Measurements from ENCODE around the gene C1QTNF5. TPM values are rescaled to one million over a fixed set of nuclear protein-coding genes. Genes with fewer than 3 reads are reported as not detected.

Gene C1QTNF5
- total and polyA plus RNA-seq, 11 donors = 12.9 to 47.1 (median 20.0) TPM

GRCh38 chr11:119317592-119318239 is 23.0 kb downstream of the C1QTNF5 start:
- TF ChIP-seq POLR2A (IDR thresholded peaks at IDR 0.05) = peak in 1 of 2 donors; percentile 47
- TF ChIP-seq, protein P1, sequence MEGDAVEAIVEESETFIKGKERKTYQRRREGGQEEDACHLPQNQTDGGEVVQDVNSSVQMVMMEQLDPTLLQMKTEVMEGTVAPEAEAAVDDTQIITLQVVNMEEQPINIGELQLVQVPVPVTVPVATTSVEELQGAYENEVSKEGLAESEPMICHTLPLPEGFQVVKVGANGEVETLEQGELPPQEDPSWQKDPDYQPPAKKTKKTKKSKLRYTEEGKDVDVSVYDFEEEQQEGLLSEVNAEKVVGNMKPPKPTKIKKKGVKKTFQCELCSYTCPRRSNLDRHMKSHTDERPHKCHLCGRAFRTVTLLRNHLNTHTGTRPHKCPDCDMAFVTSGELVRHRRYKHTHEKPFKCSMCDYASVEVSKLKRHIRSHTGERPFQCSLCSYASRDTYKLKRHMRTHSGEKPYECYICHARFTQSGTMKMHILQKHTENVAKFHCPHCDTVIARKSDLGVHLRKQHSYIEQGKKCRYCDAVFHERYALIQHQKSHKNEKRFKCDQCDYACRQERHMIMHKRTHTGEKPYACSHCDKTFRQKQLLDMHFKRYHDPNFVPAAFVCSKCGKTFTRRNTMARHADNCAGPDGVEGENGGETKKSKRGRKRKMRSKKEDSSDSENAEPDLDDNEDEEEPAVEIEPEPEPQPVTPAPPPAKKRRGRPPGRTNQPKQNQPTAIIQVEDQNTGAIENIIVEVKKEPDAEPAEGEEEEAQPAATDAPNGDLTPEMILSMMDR (IDR thresholded peaks at IDR 0.05) = no peak
- Histone ChIP-seq H3K4me3 (peak overlapping the region in 11 of 12 donors; percentile 32 to 86 (median 76)), H3K27me3 (peaks cover 0 to 44% (median 0%) of the 10 kb centered on the region in 9 donors), H3K27ac (peak overlapping the region; percentile 85 to 99 (median 92)), H3K4me1 (peaks cover 0 to 79% (median 58%) of the 10 kb centered on the region in 12 donors), H3K36me3 (peaks cover 0 to 23% (median 4%) of the 10 kb centered on the region in 9 donors), H3K9me3 (no peaks in the 10 kb centered on the region)
- WGBS, 4 donors = 38 to 86% (median 48%) methylated on average over 6 to 14 of the region's 14 CpGs
- no peak for ATAC-seq
- intact Hi-C loops (cut with DNase I) = loop anchor here in 3 of 10 donors (5.0 to 10.0 kb wide), 3 partner anchors 170 to 215 kb away; partner anchors contain the start of genes ABCG4 (in 1 of the 3) and DPAGT1 (in 1 of the 3)
- no peak for DNase-seq

DNA sequence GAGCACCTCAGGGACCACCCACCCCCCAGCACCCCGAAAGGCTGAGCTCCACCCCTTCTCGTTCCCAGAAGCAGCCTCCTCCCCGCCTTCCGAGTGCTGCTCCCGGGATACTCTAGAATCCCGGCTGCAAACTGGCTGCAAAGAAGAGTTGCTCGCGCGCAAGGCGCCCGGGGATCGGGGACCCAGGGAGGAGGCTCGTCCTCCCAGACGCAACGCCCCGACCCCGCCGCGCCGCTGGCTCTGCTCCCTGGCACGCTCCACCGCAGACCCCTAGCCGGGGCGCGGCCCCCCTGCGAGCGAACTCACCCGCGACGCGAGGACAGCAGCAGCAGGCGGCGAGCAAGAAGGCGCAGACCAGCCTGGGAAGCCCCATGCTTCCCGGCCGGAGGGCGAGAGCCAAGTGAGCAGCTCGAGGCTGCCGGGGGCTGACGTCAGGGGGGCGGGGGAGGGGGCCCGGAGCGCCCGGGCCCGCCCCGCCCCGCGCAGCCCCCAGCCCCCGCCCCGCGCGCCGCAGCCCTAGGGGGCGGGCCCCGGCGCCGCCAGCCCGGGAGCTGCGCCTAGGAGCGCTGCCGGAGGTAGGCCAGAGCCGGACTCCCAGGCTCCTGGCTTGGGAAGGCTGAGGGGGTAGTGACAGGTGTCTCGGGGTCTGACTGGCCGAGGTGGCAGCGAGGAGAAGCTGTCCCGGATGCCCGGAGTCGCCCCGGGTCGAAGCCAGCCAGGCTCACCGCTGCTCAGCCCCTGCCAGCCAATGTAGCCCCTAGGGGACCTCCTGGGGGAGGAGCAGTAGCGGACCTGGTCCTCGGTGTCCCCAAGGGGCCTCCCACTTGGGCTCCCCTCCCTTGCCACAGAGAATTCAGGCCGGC is 23.7 kb downstream of the C1QTNF5 start, which contains the start of gene MCAM:
Gene MCAM, minus strand, starts transcription at position 402 of the 863 bp plus-strand sequence. Its CDS starts 29 bp downstream, at position 373.
- Histone ChIP-seq H3K27ac (peak within 1 kb of the TSS; percentile 85 to 99 (median 93)), H3K4me1 (peaks cover 0 to 72% (median 52%) of the 10 kb centered on the region in 12 donors), H3K9me3 (no peaks in the 10 kb centered on the region), H3K27me3 (peaks cover 0 to 44% (median 0%) of the 10 kb centered on the region in 9 donors), H3K36me3 (peaks cover 0 to 31% (median 12%) of the 10 kb centered on the region in 9 donors), H3K4me3 (peak within 1 kb of the TSS; percentile 25 to 86 (median 75))
- intact Hi-C loops (cut with DNase I) = loop anchor here in 3 of 10 donors (5.0 to 10.0 kb wide), 3 partner anchors 170 to 215 kb away; partner anchors contain the start of genes ABCG4 (in 1 of the 3) and DPAGT1 (in 1 of the 3)
- TF ChIP-seq, protein P1 (IDR thresholded peaks at IDR 0.05) = no peak
- peak in 1 of 2 donors; percentile 23 for TF ChIP-seq POLR2A (IDR thresholded peaks at IDR 0.05)
- peak in 3 of 4 donors; percentile 5 to 40 (median 39) for ATAC-seq
- DNase-seq = peak; percentile 63 to 68 (median 66)
- 1 to 3% (median 1%) methylated on average over 14 to 74 of the region's 74 CpGs for WGBS, 4 donors

DNA sequence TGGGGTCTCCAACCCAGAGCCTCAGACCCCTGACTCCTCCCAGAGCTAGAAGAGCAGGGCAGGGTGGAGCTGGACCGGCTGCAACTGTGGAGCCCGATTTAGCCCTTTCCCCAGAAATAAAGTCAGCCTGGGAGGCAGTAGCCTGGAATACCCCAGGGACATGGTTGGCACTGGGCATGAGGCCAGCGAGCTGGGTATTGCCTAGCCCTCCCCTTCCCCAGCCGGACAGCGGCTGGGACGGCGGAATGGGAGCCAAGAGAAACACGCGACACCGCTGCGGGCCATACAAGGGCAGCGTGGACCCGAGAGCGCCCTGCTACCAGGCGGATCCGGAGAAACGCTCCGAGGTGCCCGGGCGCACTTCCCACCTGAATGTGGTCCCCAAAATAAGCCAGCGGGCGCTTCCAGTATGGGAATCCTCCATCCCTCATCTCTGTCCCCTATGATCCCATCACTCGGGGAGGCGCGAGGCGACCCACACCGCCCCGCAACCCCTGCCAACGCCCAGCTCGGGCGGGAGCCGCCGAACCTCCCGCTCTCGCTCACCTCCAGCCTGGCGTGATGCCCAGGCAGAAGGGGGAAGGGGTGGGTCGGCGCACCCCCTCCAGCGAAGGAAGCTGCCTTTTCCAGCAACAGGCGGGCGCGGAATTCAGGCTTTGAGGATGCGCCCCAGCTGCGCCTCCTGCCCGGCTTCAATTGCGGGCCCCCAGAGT is 24.5 kb downstream of the C1QTNF5 start:
- ATAC-seq = peak; percentile 23 to 44 (median 27)
- TF ChIP-seq, protein P1 (IDR thresholded peaks at IDR 0.05) = no peak
- no peak for TF ChIP-seq POLR2A (IDR thresholded peaks at IDR 0.05)
- intact Hi-C loops (cut with DNase I) = loop anchor here in 3 of 10 donors (5.0 to 10.0 kb wide), 3 partner anchors 169 to 214 kb away; partner anchors contain the start of genes ABCG4 (in 1 of the 3) and DPAGT1 (in 1 of the 3)
- WGBS, 4 donors = 0 to 2% (median 1%) methylated on average over 20 to 46 of the region's 46 CpGs
- H3K9me3 ChIP-seq = no peaks in the 10 kb centered on the region
- peaks cover 0 to 41% (median 0%) of the 10 kb centered on the region in 9 donors for H3K27me3 ChIP-seq
- H3K27ac ChIP-seq = peak overlapping the region; percentile 81 to 99 (median 93)
- H3K36me3 ChIP-seq = peaks cover 0 to 39% (median 20%) of the 10 kb centered on the region in 9 donors
- DNase-seq = peak; percentile 75 to 80 (median 79)
- peak overlapping the region; percentile 25 to 86 (median 75) for H3K4me3 ChIP-seq
- H3K4me1 ChIP-seq = peaks cover 0 to 67% (median 45%) of the 10 kb centered on the region in 12 donors

Measured in heart left ventricle (tissue), 16 donors.